WERI-Rb-1 (cell line): ENCODE results near the gene BEGAIN.

Experiments
- DNase-seq: peaks from one replicate; pipeline ENCODE4 v3.0.0-alpha.2; 2020
- H3K27ac ChIP-seq: fragments of 250-450 bp; sonication (Bioruptor Pico); 2 replicates; pipeline ENCODE4 v1.5.1; 2020; ENCODE audit warnings: mild to moderate bottlenecking, moderate library complexity
- H3K27me3 ChIP-seq: fragments of 250-450 bp; sonication (Bioruptor Pico); 2 replicates; pipeline ENCODE4 v1.5.1; 2021; ENCODE audit warnings: mild to moderate bottlenecking, low read depth, moderate library complexity; ENCODE audit not compliant: insufficient read depth, severe bottlenecking
- H3K36me3 ChIP-seq: fragments of 250-450 bp; sonication (Bioruptor Pico); 2 replicates; pipeline ENCODE4 v1.5.1; 2020; ENCODE audit warnings: mild to moderate bottlenecking, moderate library complexity
- H3K4me3 ChIP-seq: 2 replicates; pipeline ENCODE4 v1.5.1; 2011; ENCODE audit warnings: low read depth, mild to moderate bottlenecking, control low read depth, low read length
- H3K9me3 ChIP-seq: fragments of 250-450 bp; sonication (Bioruptor Pico); 2 replicates; pipeline ENCODE4 v1.5.1; 2021; ENCODE audit warnings: mild to moderate bottlenecking, moderate library complexity; ENCODE audit not compliant: severe bottlenecking
- CTCF ChIP-seq: IDR thresholded peaks from 2 replicates; pipeline ENCODE4 v1.5.1; 2011; ENCODE audit warnings: low read depth, mild to moderate bottlenecking, control low read depth, inconsistent platforms, low read length

Gene BEGAIN

GRCh38 chr14:100500128-100500527 lies 87.1 kb downstream of the BEGAIN start:
- no peak for TF ChIP-seq CTCF
- H3K27me3 ChIP-seq: no peaks in the 10 kb centered on the region

GRCh38 chr14:100498068-100498467 lies 89.1 kb downstream of the BEGAIN start:
- Histone ChIP-seq H3K27me3 (no peaks in the 10 kb centered on the region), H3K27ac (no peak overlapping the region), H3K9me3 (no peaks in the 10 kb centered on the region), H3K4me3 (no peak overlapping the region), H3K36me3 (no peaks in the 10 kb centered on the region)
- no peak for TF ChIP-seq CTCF
- no peak for DNase-seq

More at GRCh38 chr14:100500128-100500527, 87.1 kb downstream of the BEGAIN start:
- no peak overlapping the region for H3K4me3 ChIP-seq
- H3K9me3 ChIP-seq: peaks cover 4% of the 10 kb centered on the region
- DNase-seq: no peak
- no peak overlapping the region for H3K27ac ChIP-seq
- no peaks in the 10 kb centered on the region for H3K36me3 ChIP-seq

- H3K36me3 ChIP-seq: no peaks in the 10 kb centered on the region
- no peak overlapping the region for H3K4me3 ChIP-seq
- no peaks in the 10 kb centered on the region for H3K27me3 ChIP-seq
- no peaks in the 10 kb centered on the region for H3K9me3 ChIP-seq
- no peak overlapping the region for H3K27ac ChIP-seq
- TF ChIP-seq CTCF: no peak
- DNase-seq: no peak
Observed at GRCh38 chr14:100495917-100496316, 91.3 kb downstream of the BEGAIN start.

- Histone ChIP-seq H3K4me3 (no peak overlapping the region), H3K9me3 (no peaks in the 10 kb centered on the region), H3K27me3 (no peaks in the 10 kb centered on the region), H3K36me3 (no peaks in the 10 kb centered on the region), H3K27ac (no peak overlapping the region)
- TF ChIP-seq CTCF: no peak
- DNase-seq: no peak
Observed at GRCh38 chr14:100494645-100495044, 92.6 kb downstream of the BEGAIN start.

GRCh38 chr14:100490252-100490651 lies 97.0 kb downstream of the BEGAIN start:
- H3K4me3 ChIP-seq: no peak overlapping the region
- H3K36me3 ChIP-seq: no peaks in the 10 kb centered on the region
- no peak for DNase-seq
- no peaks in the 10 kb centered on the region for H3K9me3 ChIP-seq
- no peak for TF ChIP-seq CTCF
- no peak overlapping the region for H3K27ac ChIP-seq
- H3K27me3 ChIP-seq: no peaks in the 10 kb centered on the region

- no peak overlapping the region for H3K4me3 ChIP-seq
- no peak overlapping the region for H3K27ac ChIP-seq
Observed at GRCh38 chr14:100488057-100488456, 99.2 kb downstream of the BEGAIN start.

More at GRCh38 chr14:100488057-100488456, 99.2 kb downstream of the BEGAIN start:
- no peak for DNase-seq
- Histone ChIP-seq H3K27me3 (no peaks in the 10 kb centered on the region), H3K9me3 (no peaks in the 10 kb centered on the region), H3K36me3 (no peaks in the 10 kb centered on the region)
- no peak for TF ChIP-seq CTCF
